Measurements from ENCODE around the gene EZH1. TPM values are rescaled to one million over a fixed set of nuclear protein-coding genes. Genes with fewer than 3 reads are reported as not detected.
A peak's percentile ranks its signal among the peaks of the same experiment; 100 is the strongest.

Gene EZH1
- total and polyA plus RNA-seq, 10 of the 15 experiments (the other 5 are each of a cell fraction or from before 2014, with no cell fraction given), result 6.1 to 43.3 (median 16.8) TPM

DNA sequence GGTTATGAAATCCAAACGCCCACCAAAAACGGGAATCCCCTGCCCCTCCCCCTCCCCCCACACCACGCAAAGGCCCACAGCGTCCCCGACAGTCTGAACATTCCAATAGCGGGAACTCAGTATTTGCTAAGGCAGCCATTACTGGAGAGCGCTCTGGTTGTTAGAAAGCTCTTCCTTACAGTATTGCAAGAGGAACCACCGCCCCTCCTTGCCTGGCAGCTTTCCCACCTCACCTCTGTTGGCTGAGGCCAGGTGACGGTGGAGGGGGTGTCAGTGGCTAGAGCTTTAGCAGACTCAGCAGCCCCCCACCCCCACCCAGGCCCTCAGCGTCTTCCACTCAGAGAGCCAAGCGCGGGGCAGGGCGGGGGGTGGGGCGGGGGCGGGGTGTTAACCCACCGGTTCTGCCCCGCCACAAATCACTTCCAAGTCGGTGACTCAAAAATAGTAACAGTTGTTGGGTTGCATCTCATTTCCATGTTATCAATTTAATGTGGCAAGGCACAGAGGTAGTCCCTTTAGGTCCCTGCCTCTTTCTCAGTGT, 65.8 kb downstream of the EZH1 start (continued):
- TF ChIP-seq, protein P1, sequence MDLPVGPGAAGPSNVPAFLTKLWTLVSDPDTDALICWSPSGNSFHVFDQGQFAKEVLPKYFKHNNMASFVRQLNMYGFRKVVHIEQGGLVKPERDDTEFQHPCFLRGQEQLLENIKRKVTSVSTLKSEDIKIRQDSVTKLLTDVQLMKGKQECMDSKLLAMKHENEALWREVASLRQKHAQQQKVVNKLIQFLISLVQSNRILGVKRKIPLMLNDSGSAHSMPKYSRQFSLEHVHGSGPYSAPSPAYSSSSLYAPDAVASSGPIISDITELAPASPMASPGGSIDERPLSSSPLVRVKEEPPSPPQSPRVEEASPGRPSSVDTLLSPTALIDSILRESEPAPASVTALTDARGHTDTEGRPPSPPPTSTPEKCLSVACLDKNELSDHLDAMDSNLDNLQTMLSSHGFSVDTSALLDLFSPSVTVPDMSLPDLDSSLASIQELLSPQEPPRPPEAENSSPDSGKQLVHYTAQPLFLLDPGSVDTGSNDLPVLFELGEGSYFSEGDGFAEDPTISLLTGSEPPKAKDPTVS (IDR thresholded peaks at IDR 0.05; ENCODE audit: low read depth, low read length), result no peak
- 0 out of 2 replicates have a peak, but pooled peaks have one; percentile 38 for TF ChIP-seq CHD2 (IDR thresholded peaks at IDR 0.05; ENCODE audit: borderline replicate concordance, low read depth, low read length)
- TF ChIP-seq TARDBP (IDR thresholded peaks at IDR 0.05; ENCODE audit: borderline replicate concordance), result no peak
- TF ChIP-seq, protein P2, sequence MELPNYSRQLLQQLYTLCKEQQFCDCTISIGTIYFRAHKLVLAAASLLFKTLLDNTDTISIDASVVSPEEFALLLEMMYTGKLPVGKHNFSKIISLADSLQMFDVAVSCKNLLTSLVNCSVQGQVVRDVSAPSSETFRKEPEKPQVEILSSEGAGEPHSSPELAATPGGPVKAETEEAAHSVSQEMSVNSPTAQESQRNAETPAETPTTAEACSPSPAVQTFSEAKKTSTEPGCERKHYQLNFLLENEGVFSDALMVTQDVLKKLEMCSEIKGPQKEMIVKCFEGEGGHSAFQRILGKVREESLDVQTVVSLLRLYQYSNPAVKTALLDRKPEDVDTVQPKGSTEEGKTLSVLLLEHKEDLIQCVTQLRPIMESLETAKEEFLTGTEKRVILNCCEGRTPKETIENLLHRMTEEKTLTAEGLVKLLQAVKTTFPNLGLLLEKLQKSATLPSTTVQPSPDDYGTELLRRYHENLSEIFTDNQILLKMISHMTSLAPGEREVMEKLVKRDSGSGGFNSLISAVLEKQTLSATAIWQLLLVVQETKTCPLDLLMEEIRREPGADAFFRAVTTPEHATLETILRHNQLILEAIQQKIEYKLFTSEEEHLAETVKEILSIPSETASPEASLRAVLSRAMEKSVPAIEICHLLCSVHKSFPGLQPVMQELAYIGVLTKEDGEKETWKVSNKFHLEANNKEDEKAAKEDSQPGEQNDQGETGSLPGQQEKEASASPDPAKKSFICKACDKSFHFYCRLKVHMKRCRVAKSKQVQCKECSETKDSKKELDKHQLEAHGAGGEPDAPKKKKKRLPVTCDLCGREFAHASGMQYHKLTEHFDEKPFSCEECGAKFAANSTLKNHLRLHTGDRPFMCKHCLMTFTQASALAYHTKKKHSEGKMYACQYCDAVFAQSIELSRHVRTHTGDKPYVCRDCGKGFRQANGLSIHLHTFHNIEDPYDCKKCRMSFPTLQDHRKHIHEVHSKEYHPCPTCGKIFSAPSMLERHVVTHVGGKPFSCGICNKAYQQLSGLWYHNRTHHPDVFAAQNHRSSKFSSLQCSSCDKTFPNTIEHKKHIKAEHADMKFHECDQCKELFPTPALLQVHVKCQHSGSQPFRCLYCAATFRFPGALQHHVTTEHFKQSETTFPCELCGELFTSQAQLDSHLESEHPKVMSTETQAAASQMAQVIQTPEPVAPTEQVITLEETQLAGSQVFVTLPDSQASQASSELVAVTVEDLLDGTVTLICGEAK (IDR thresholded peaks at IDR 0.05; ENCODE audit: borderline replicate concordance), result no peak
- TF ChIP-seq STAT1 (conservative IDR thresholded peaks at IDR 0.05), result no peak
- TF ChIP-seq SPI1 (IDR thresholded peaks at IDR 0.05; ENCODE audit: borderline replicate concordance, insufficient read depth, low read depth, low read length), result no peak
- TF ChIP-seq, protein P3, sequence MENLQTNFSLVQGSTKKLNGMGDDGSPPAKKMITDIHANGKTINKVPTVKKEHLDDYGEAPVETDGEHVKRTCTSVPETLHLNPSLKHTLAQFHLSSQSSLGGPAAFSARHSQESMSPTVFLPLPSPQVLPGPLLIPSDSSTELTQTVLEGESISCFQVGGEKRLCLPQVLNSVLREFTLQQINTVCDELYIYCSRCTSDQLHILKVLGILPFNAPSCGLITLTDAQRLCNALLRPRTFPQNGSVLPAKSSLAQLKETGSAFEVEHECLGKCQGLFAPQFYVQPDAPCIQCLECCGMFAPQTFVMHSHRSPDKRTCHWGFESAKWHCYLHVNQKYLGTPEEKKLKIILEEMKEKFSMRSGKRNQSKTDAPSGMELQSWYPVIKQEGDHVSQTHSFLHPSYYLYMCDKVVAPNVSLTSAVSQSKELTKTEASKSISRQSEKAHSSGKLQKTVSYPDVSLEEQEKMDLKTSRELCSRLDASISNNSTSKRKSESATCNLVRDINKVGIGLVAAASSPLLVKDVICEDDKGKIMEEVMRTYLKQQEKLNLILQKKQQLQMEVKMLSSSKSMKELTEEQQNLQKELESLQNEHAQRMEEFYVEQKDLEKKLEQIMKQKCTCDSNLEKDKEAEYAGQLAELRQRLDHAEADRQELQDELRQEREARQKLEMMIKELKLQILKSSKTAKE (IDR thresholded peaks at IDR 0.05; ENCODE audit: low read depth, poor library complexity, severe bottlenecking), result no peak
- no peak for TF ChIP-seq TAF1 (IDR thresholded peaks at IDR 0.05; ENCODE audit: borderline replicate concordance, low read depth, low read length)
- TF ChIP-seq RELA (IDR thresholded peaks at IDR 0.05; ENCODE audit: borderline replicate concordance, partially characterized antibody), result no peak
- no peak for TF ChIP-seq ZBED1 (IDR thresholded peaks at IDR 0.05; ENCODE audit: borderline replicate concordance)
- TF ChIP-seq, protein P4, sequence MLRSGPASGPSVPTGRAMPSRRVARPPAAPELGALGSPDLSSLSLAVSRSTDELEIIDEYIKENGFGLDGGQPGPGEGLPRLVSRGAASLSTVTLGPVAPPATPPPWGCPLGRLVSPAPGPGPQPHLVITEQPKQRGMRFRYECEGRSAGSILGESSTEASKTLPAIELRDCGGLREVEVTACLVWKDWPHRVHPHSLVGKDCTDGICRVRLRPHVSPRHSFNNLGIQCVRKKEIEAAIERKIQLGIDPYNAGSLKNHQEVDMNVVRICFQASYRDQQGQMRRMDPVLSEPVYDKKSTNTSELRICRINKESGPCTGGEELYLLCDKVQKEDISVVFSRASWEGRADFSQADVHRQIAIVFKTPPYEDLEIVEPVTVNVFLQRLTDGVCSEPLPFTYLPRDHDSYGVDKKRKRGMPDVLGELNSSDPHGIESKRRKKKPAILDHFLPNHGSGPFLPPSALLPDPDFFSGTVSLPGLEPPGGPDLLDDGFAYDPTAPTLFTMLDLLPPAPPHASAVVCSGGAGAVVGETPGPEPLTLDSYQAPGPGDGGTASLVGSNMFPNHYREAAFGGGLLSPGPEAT (IDR thresholded peaks at IDR 0.05; ENCODE audit: low read depth), result no peak
- TF ChIP-seq, protein P5, sequence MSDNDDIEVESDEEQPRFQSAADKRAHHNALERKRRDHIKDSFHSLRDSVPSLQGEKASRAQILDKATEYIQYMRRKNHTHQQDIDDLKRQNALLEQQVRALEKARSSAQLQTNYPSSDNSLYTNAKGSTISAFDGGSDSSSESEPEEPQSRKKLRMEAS (IDR thresholded peaks at IDR 0.05; ENCODE audit: low read depth, low read length), result no peak
- no peak for TF ChIP-seq SMAD1 (IDR thresholded peaks at IDR 0.05; ENCODE audit: low read depth, partially characterized antibody)
- TF ChIP-seq JUNB (IDR thresholded peaks at IDR 0.05), result no peak
- TF ChIP-seq IRF4 (IDR thresholded peaks at IDR 0.05; ENCODE audit: low read depth, low read length), result no peak
- peak; percentile 49; the same call in 1 of the 2 replicates for TF ChIP-seq CREM (IDR thresholded peaks at IDR 0.05; ENCODE audit: low read depth)
- no peak for TF ChIP-seq YBX1 (IDR thresholded peaks at IDR 0.05)
- TF ChIP-seq RFX5 (IDR thresholded peaks at IDR 0.05; ENCODE audit: low read depth, low read length), result no peak
- 0 out of 3 replicates have a peak, but pooled peaks of 1 of the 2 experiments have one; percentile 7 for TF ChIP-seq EGR1 (IDR thresholded peaks at IDR 0.05; ENCODE audit: borderline replicate concordance in 1 of 2, low read depth in 2 of 2, low read length in 2 of 2)
- TF ChIP-seq RAD21 (IDR thresholded peaks at IDR 0.05; ENCODE audit: insufficient read depth, low read depth, low read length), result peak; percentile 25; the same call in 1 of the 2 replicates
- TF ChIP-seq SMARCA5 (IDR thresholded peaks at IDR 0.05), result no peak
- no peak for TF ChIP-seq SMAD5 (IDR thresholded peaks at IDR 0.05; ENCODE audit: low read depth)

All from GM12878 (cell line).